22Rv1 (cell line): Measurements from ENCODE around the gene SDK1.

ENCODE experiments used
- H3K27ac ChIP-seq: fragments of 450-650 bp; 2 replicates; pipeline ENCODE4 v1.5.1; 2017
- ZFX ChIP-seq: fragments of 450-650 bp; IDR thresholded peaks from 2 replicates; pipeline ENCODE4 v1.6.1; 2017; ENCODE audit warnings: antibody characterized with exemption, borderline replicate concordance
- TF ChIP-seq, protein P1 (sequence below): fragments of 450-650 bp; IDR thresholded peaks from 2 replicates; pipeline ENCODE4 v1.5.1; 2017; ENCODE audit warnings: mild to moderate bottlenecking

SDK1 gene

DNA sequence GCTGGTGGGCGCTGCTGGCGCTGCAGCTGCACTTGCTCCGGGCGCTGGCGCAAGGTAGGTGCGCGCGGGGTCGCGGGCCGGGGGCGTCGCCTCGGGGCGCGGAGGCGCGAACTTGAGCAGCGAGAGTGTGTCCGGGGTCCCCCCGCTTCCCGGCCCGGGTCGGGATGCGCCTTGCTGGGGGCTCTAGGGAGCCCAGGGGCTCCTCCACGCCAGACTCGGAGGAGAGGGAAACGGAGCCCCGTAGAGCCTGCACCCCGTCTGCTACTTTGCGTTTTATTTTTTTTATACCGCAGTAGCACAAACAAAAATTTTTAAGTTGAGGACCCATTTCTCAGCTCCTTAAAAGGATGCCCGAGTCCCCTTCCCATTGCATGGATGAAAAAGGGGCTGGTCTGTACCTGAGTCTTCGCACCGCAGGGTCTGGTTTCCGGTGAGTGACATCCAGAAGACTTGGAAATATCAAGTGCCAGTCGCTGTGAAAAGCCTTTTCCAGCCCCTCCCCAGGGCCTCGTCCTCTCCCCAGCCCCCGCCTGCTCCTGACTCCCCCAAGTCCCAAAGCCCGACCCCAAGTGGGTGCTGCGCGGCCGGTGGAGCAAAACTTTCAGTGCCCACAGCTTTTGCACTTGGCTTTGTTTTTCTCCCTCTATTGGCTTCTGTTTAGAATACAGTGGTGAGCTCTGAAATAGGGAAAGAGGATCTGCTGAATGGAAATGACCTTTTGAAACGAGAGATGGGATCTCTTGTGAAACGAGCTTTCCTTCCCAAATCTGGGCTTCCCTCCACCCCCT, 973 bp downstream of the SDK1 start:
- no peak for TF ChIP-seq ZFX
- H3K27ac ChIP-seq, result no peak overlapping the region

DNA sequence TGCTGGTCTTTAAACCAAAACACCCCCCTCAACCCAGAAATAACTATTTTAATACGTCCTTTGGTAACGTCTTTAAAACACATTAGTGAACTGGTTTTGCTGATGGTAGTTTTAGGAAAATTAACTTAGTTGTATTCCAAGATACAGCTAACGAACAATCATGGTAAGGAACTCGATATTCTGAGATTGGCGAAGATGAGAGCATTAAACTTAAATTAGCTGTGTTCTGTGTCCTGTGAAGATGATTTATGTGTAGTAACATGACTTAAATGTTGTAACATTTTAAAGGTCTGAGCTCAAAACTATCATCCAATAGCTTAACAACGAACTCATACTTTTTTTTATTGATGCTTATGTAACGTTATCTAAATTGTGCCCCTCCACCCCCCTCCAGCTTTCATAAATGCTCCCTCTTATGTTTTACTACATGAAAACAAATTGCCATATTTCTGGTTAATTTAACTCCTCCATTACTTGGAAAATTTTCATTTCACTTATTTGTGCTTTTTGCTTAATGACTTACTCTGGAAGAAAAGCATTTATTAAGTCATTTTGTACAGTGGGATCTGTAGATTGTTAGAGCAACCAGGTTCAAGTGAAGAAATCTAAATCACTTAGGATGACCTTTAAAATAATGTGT, 1.7 kb downstream of the SDK1 start:
- TF ChIP-seq ZFX, result no peak
- TF ChIP-seq, protein P1, sequence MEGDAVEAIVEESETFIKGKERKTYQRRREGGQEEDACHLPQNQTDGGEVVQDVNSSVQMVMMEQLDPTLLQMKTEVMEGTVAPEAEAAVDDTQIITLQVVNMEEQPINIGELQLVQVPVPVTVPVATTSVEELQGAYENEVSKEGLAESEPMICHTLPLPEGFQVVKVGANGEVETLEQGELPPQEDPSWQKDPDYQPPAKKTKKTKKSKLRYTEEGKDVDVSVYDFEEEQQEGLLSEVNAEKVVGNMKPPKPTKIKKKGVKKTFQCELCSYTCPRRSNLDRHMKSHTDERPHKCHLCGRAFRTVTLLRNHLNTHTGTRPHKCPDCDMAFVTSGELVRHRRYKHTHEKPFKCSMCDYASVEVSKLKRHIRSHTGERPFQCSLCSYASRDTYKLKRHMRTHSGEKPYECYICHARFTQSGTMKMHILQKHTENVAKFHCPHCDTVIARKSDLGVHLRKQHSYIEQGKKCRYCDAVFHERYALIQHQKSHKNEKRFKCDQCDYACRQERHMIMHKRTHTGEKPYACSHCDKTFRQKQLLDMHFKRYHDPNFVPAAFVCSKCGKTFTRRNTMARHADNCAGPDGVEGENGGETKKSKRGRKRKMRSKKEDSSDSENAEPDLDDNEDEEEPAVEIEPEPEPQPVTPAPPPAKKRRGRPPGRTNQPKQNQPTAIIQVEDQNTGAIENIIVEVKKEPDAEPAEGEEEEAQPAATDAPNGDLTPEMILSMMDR, result no peak

DNA sequence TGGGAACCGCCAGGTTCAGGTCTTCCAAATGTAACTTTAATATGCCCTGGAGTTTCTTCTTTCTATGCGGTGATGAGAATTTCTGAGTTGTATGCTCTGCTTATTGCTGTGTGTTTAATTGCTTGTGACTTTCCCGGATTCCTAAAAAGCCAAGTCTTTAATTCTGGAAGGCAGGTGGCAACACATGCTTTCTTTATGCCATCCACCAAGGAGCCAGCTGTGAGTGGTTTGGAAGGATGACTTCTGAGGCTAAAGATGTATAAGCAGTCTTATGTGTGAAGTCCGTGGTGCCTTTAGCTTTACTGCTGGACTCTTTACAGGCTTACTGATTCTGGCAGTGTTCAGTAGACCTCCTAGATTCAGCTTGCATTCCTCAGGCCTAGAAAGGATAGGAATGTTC, 3.1 kb downstream of the SDK1 start:
- TF ChIP-seq, protein P1, result no peak
- no peak for TF ChIP-seq ZFX
- no peak overlapping the region for H3K27ac ChIP-seq

More for the DNA sequence above, 1.7 kb downstream of the SDK1 start:
- no peak overlapping the region for H3K27ac ChIP-seq

DNA sequence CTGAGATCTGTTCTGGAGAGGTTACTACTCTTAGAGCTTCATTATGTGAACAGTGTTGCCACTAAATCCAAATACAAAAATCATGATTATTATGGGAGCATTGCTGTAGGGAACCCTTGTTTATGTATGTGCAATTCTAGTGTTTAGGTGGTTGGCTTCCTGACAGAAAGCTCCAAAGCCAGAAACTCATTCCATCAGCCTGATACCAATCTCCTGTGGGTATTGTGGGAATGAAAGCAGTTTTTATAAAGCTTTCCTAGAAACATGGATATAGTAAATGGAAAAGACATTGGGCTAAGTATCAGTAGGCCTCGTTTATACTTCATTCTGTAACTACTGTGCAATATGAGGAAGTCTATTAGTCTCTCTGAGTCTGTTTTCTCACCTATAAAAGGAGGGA, 6.4 kb downstream of the SDK1 start:
- H3K27ac ChIP-seq, result no peak overlapping the region
- TF ChIP-seq ZFX, result no peak

DNA sequence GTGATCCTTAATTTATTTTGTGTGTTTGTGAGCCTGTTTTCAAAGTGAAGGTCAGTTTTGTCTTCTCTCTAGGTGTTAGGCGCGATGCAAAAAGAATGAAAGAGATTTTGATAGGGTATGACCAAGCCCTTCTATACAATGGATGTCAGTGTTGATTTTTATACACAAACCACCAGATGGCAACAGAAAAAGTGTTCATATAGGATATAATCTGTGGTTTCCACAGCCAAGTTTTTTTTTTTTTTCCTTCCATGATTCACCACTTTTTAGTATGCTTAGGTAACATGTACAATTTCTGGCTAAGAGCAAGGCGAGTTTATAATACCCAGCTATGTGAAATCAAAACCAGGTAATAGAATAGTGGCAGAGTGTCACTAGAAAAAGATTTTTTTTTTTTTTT, 8.1 kb downstream of the SDK1 start:
- TF ChIP-seq ZFX, result no peak
- TF ChIP-seq, protein P1, result no peak
- H3K27ac ChIP-seq, result no peak overlapping the region

DNA sequence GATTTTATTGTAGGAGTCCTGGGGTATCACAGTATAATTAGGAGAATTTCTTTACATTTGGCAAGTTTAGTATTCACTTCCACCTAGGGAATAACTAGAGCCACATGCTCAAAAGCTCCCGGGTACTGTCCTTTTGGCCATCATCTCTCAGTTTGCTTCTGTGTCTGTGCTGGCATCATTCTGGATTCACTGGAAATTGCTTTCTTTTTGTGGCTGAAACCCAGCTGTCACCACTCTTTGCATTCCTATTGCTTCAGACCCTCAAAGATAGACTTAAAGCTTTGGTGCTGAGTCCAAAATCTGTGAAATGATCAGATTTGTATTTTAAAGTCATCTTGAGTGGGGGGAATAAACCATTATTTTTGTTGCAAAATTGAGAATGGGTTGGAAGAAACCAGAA, 8.9 kb downstream of the SDK1 start:
- H3K27ac ChIP-seq, result no peak overlapping the region
- TF ChIP-seq ZFX, result no peak
- TF ChIP-seq, protein P1, result no peak

DNA sequence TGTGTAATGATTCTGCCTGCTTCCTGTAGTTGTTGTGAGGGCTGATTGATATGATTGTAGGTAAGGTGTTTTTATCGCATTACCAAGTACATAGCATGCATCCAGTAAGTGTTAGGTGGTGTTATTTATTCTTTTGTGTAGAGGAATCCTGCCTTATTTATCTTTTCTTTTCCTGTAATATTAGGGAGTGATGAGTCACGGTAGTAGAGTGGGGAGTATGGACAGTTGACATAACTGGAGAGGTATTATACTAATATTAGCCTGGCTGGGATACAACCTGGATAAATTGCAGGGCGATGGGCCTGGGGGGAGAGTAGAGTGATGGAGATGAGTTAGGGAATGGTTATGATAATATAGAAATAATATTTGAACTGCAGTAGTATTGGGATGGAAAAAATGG, 9.8 kb downstream of the SDK1 start:
- H3K27ac ChIP-seq, result no peak overlapping the region
- TF ChIP-seq ZFX, result no peak
- TF ChIP-seq, protein P1, result no peak

DNA sequence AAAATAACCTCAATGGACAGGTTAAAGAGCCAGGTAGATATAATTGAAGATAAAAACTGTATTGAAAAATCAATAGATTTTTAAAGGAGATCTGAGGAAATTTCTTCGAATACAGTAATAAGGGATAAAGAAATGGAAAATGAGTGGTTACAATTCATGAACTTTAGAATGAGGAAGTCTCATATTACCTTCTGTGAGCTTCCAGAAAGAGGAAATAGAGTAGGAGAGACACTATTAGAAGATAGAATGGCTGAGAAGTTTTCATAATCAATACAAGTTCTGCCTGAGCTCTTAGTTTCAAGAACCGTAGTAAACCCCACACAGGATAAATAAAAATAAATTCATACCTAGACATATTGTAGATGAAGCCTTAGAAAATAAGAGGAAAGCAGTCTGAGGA, 11.5 kb downstream of the SDK1 start:
- no peak for TF ChIP-seq ZFX
- TF ChIP-seq, protein P1, result no peak

More for the DNA sequence above, 11.5 kb downstream of the SDK1 start:
- H3K27ac ChIP-seq, result no peak overlapping the region
